GM18868 (cell line): ENCODE data around the gene KNSTRN.

Experiments
- ATAC-seq: cut with Tn5 transposase; IDR thresholded peaks from one replicate; pipeline ENCODE4 v1.9.1; 2021; ENCODE audit warnings: mild to moderate bottlenecking, moderate library complexity; ENCODE audit not compliant: unreplicated experiment

KNSTRN gene

GRCh38 chr15:40397688-40398412 is 15.3 kb downstream of the KNSTRN start:
- no peak for ATAC-seq

DNA sequence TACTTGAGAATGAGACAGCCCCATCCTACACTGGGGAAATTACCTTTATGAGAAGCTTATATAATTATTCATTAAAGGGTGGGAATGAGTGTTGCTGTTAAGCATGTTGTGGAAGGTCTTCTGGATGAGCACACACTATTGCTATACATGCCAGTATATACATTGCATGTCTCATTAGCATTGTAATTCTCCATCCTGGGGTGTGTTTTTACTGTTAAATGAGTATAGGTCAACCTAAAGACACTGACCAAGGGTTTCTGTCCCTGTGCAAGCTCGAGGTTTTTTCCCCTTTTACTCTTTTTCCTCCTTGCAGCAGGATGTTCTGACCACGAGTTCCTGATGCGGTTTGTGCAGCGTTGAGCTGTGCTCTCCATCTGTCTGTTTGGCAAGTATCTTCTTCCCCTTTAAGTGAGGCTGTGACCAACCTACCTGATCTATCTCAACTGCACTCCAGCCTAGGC is 15.9 kb downstream of the KNSTRN start:
- ATAC-seq = peak; percentile 70

DNA sequence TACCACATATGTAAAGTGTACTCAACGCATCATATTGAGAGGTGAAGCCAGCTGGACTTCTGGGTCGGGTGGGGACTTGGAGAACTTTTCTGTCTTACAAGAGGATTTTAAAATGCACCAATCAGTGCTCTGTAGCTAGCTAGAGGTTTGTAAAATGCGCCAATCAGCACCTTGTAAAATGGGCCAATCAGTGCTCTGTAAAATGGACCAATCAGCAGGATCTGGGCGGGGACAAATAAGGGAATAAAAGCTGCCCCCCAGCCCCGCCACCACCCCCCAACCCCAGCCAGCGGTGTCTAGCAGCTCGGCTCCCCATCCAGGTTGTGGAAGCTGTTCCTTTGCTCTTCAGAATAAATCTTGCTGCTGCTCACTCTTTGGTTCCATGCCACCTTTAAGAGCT is 16.8 kb downstream of the KNSTRN start:
- no peak for ATAC-seq

GRCh38 chr15:40405501-40406381 is 23.2 kb downstream of the KNSTRN start, which contains the start of gene IVD:
Gene IVD (plus strand): TSS chr15:40405795. CDS start chr15:40405828, 33 bp downstream.
- ATAC-seq = peak; percentile 90

GRCh38 chr15:40407330-40407990 is 24.9 kb downstream of the KNSTRN start:
- peak; percentile 37 for ATAC-seq

DNA sequence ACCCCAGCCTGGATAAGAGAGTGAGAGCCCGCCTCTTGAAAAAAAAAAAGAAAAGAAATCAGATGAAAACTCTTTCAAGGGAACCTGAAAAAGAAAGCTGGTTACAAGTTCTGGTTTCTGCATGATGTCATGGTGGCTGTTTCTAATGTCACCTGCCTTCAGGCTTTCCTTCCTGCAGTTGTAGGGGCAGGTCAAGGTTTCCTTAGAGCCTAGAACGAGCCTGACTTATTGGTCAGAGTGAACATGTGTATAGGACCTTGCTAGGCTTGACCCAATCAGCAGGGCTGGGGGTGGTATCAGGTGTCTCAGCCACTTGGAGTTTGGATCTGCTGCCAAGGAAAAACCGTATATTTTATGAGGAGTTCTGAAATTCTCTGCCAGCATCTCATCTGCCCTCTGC is 26.8 kb downstream of the KNSTRN start:
- ATAC-seq = no peak

- ATAC-seq = no peak
These were observed 28.0 kb downstream of the KNSTRN start for GRCh38 chr15:40410476-40410875.

- ATAC-seq = no peak
These were observed 29.7 kb downstream of the KNSTRN start for GRCh38 chr15:40412095-40412759.

DNA sequence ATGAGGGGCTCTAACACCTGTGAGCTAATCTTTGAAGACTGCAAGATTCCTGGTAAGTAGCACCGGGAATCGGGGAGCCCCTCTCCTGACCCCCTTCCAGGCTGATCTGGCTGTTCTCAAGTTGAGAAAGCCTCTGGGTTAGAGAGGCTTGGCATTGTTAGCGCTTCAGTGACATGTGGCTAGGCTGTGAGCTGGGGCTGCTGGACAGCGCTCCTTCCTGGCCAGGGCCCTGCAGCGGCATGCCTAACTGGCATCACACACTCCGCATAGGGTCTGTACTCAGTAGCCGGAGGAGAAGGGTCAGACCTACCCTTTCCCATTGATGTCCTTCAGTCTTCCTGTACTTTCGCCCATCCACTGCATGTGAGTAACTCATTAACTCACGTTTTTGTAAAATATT is 30.5 kb downstream of the KNSTRN start:
- no peak for ATAC-seq

DNA sequence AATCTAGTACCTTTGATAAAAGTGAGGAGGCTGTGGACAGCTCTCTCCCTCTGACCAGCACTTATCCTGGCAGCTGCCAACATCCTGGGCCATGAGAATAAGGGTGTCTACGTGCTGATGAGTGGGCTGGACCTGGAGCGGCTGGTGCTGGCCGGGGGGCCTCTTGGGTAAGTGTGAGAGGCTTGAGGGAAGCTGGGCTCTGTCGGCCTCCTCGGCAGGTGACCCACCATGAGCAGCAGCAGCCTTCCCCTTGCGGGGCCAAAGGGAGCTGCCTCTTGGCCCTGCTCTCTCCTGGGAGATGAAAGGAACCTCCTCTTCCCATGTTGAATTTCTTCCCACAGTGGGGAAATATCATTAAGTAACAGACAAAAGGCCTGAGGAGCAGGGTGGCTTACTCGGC is 32.3 kb downstream of the KNSTRN start:
- no peak for ATAC-seq

GRCh38 chr15:40415226-40415625 is 32.7 kb downstream of the KNSTRN start:
- no peak for ATAC-seq

DNA sequence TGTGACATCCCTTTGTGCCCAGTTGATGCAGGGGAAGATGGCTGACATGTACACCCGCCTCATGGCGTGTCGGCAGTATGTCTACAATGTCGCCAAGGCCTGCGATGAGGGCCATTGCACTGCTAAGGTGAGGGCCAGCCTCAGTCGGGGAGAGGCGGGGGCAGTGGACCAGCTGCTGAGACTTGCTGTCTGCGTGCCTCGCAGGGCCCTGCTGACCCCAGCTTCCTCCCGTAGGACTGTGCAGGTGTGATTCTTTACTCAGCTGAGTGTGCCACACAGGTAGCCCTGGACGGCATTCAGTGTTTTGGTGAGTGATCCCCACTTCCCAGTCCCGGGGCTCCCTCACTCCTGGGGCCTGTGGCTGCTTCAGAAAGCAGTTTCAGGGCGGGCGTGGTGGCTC is 33.5 kb downstream of the KNSTRN start:
- ATAC-seq = no peak

DNA sequence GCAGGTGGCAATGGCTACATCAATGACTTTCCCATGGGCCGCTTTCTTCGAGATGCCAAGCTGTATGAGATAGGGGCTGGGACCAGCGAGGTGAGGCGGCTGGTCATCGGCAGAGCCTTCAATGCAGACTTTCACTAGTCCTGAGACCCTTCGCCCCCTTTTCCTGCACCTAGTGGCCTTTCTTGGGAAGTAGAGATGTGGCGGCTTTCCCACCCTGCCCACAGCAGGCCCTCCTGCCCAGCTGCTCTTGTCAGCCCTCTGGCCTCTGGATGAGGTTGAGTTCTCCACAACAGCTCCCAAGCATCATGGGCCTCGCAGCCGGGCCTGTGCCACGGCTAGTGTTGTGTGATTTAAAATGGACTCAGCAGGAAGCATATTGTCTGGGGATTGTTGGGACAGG is 35.6 kb downstream of the KNSTRN start:
- no peak for ATAC-seq

GRCh38 chr15:40420071-40420713 is 37.7 kb downstream of the KNSTRN start:
- no peak for ATAC-seq

DNA sequence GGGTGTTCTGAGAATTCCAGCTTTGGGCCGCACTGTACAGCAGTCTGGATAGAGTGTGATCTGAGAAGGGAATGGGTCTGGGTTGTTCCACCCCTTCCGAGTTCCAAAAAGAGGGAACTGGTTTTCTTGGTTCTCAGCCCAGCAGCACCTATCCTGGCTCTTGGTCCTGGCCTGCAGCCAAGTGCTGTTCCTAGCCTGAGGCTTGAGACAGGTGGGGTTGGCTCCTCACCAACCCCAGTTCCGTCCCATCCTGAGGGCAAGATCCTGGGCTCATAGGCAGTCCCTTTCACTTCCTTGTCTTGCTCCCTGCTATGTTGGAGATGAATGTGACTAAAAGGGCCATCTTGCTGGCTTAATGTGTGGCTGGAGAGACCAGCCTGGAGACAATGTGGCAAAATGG is 38.3 kb downstream of the KNSTRN start:
- no peak for ATAC-seq

GRCh38 chr15:40421246-40422157 is 39.0 kb downstream of the KNSTRN start:
- ATAC-seq = peak; percentile 67

- ATAC-seq = no peak
These were observed 42.1 kb downstream of the KNSTRN start for GRCh38 chr15:40424483-40425115.

DNA sequence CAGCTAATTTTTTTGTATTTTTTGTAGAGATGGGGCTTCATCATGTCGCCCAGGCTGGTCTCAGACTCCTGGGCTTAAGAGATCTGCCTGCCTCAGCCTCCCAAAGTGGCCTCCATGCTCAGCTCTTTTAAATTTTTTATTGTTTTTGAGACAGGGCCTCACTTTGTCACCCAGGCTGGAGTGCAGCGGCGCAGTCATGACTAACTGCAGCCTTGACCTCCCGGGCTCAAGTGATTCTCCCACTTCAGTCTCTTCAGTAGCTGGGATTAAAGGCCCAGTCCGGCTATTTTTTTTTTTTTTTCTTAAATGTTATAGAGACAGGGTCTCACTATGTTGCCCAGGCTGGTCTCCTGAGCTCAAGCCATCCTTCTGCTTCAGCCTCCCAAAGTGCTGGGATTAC is 43.2 kb downstream of the KNSTRN start:
- no peak for ATAC-seq

DNA sequence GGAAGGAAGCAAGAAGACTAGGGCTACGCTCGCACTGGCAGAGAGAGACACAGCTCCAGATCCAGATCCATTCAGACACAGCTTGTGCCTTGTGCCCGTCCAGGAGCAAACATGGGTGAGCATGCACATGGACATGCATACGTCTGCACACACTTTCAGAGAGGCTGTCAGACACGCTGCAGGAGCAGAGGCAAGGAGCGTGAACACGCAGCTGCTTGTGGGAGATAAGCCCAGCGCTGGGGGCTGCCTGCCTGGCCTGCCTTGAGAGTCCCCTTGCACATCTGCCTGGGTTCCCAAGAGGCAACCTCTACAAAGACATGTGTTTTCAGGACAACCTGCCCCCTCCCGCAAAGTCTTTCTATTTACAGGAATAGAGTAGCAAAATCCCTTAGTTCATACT is 44.7 kb downstream of the KNSTRN start:
- ATAC-seq = no peak
